Measurements from ENCODE around the gene WEE2.

Gene WEE2

GRCh38 chr7:141709749-141710148 is 1.6 kb downstream of the WEE2 start:
- peak; percentile 58 for DNase-seq (ENCODE audit: low read depth)
- no peak for TF ChIP-seq CTCF (IDR thresholded peaks at IDR 0.05; ENCODE audit: insufficient read depth, low read depth, low read length, missing control alignments)
- H3K4me3 ChIP-seq (ENCODE audit: low read length): no peak overlapping the region

- DNase-seq (ENCODE audit: low read depth): no peak
- no peak for TF ChIP-seq CTCF (IDR thresholded peaks at IDR 0.05; ENCODE audit: insufficient read depth, low read depth, low read length, missing control alignments)
- no peak overlapping the region for H3K4me3 ChIP-seq (ENCODE audit: low read length)
These were observed 2.1 kb downstream of the WEE2 start for GRCh38 chr7:141710301-141710700.

- DNase-seq (ENCODE audit: low read depth): no peak
- no peak for TF ChIP-seq CTCF (IDR thresholded peaks at IDR 0.05; ENCODE audit: insufficient read depth, low read depth, low read length, missing control alignments)
- H3K4me3 ChIP-seq (ENCODE audit: low read length): no peak overlapping the region
These were observed 4.6 kb downstream of the WEE2 start for GRCh38 chr7:141712603-141713255.

GRCh38 chr7:141713890-141714289 is 5.7 kb downstream of the WEE2 start:
- no peak for TF ChIP-seq CTCF (IDR thresholded peaks at IDR 0.05; ENCODE audit: insufficient read depth, low read depth, low read length, missing control alignments)
- no peak for DNase-seq (ENCODE audit: low read depth)

GRCh38 chr7:141714571-141714970 is 6.4 kb downstream of the WEE2 start:
- no peak for DNase-seq (ENCODE audit: low read depth)
- no peak overlapping the region for H3K4me3 ChIP-seq (ENCODE audit: low read length)
- no peak for TF ChIP-seq CTCF (IDR thresholded peaks at IDR 0.05; ENCODE audit: insufficient read depth, low read depth, low read length, missing control alignments)

More at GRCh38 chr7:141713890-141714289, 5.7 kb downstream of the WEE2 start:
- H3K4me3 ChIP-seq (ENCODE audit: low read length): no peak overlapping the region

- TF ChIP-seq CTCF (IDR thresholded peaks at IDR 0.05; ENCODE audit: insufficient read depth, low read depth, low read length, missing control alignments): no peak
- DNase-seq (ENCODE audit: low read depth): no peak
- H3K4me3 ChIP-seq (ENCODE audit: low read length): no peak overlapping the region
These were observed 6.9 kb downstream of the WEE2 start for GRCh38 chr7:141715018-141715417.
